Sigmoid colon (tissue), 4 donors: ENCODE measurements around the gene SHISAL1.

ENCODE experiments used
- CTCF ChIP-seq, 4 experiments: fragments of 450-650 bp in 3 of 4; fragments of 200-600 bp in 1 of 4; IDR thresholded peaks; one replicate each; pipeline ENCODE4 v1.5.1; 2016 to 2019; ENCODE audit warnings: antibody characterized with exemption in 4 of 4, mild to moderate bottlenecking in 3 of 4, moderate library complexity in 2 of 4
- EP300 ChIP-seq, 4 donors: sonication (generic); formaldehyde crosslinking; IDR thresholded peaks; one replicate each; pipeline ENCODE4 v1.6.1; 2017; ENCODE audit warnings: antibody characterized with exemption in 4 of 4
- POLR2A ChIP-seq, 2 donors: fragments of 450-650 bp; IDR thresholded peaks; one replicate each; pipeline ENCODE4 v1.6.1; 2016; ENCODE audit warnings: antibody characterized with exemption in 2 of 2, mild to moderate bottlenecking in 2 of 2, moderate library complexity in 2 of 2
- POLR2AphosphoS5 ChIP-seq, 4 donors: sonication (generic); formaldehyde crosslinking; IDR thresholded peaks; one replicate each; pipeline ENCODE4 v1.6.1; 2017; ENCODE audit warnings: antibody characterized with exemption in 4 of 4

- TF ChIP-seq POLR2AphosphoS5 (IDR thresholded peaks at IDR 0.05) (no peak), CTCF (IDR thresholded peaks at IDR 0.05) (no peak), EP300 (IDR thresholded peaks at IDR 0.05) (no peak), POLR2A (IDR thresholded peaks at IDR 0.05) (no peak)
These were observed 110.4 kb downstream of the SHISAL1 start for GRCh38 chr22:44202261-44202789.
